ENCODE measurements around the gene CDH23.

CDH23 gene

DNA sequence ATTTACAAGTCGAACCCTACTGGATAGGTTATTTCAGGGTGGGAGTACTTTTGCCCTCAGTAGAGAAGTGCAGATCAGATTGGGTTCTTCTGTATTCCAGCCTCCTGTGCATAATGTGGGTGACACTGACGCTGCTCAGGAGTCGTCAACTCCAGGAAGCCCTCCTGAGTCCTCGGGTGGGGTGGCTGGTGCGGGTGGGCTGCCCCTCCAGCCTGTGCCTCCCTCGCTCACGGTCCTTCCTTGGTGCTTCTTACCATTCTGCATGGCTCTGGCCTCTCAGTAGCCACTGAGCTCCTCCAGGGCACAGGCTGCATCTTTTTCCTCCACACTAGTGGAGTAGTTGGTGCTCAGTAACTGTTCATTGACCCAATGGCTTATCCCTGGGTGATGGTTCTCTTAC, 4.3 kb downstream of the CDH23 start:
- in situ Hi-C loops (cut with HindIII; ENCODE audit: low sequenced_read_pairs), result no loop called here
- DNase-seq (ENCODE audit: low read depth, low spot score), result no peak
- no peak overlapping the region for H3K4me3 ChIP-seq (ENCODE audit: low read depth, low read length)
- TF ChIP-seq, protein P1, sequence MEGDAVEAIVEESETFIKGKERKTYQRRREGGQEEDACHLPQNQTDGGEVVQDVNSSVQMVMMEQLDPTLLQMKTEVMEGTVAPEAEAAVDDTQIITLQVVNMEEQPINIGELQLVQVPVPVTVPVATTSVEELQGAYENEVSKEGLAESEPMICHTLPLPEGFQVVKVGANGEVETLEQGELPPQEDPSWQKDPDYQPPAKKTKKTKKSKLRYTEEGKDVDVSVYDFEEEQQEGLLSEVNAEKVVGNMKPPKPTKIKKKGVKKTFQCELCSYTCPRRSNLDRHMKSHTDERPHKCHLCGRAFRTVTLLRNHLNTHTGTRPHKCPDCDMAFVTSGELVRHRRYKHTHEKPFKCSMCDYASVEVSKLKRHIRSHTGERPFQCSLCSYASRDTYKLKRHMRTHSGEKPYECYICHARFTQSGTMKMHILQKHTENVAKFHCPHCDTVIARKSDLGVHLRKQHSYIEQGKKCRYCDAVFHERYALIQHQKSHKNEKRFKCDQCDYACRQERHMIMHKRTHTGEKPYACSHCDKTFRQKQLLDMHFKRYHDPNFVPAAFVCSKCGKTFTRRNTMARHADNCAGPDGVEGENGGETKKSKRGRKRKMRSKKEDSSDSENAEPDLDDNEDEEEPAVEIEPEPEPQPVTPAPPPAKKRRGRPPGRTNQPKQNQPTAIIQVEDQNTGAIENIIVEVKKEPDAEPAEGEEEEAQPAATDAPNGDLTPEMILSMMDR (IDR thresholded peaks at IDR 0.05; ENCODE audit: low read depth, low read length), result no peak

DNA sequence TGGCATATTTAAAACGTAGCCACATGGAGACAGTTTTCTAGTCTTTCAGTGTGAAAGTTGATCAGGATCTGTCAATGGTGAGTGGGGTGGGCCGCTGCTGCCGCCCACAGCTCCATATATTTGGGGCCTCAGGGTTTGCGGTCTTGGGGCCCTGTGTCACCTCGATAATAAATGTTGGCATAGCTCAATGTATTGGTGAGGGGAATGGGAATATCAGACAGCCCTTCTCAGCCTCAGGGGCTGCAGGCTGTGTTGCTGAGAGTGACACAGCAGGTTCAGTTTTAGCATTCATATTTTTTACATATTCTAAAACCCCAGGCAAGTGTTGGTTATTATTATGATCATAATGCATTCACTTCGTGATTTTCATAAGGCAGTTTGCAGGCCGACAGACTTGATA, 5.3 kb downstream of the CDH23 start:
- H3K4me3 ChIP-seq (ENCODE audit: low read depth, low read length), result no peak overlapping the region
- no peak for DNase-seq (ENCODE audit: low read depth, low spot score)
- in situ Hi-C loops (cut with HindIII; ENCODE audit: low sequenced_read_pairs), result no loop called here
- TF ChIP-seq, protein P1 (IDR thresholded peaks at IDR 0.05; ENCODE audit: low read depth, low read length), result no peak

DNA sequence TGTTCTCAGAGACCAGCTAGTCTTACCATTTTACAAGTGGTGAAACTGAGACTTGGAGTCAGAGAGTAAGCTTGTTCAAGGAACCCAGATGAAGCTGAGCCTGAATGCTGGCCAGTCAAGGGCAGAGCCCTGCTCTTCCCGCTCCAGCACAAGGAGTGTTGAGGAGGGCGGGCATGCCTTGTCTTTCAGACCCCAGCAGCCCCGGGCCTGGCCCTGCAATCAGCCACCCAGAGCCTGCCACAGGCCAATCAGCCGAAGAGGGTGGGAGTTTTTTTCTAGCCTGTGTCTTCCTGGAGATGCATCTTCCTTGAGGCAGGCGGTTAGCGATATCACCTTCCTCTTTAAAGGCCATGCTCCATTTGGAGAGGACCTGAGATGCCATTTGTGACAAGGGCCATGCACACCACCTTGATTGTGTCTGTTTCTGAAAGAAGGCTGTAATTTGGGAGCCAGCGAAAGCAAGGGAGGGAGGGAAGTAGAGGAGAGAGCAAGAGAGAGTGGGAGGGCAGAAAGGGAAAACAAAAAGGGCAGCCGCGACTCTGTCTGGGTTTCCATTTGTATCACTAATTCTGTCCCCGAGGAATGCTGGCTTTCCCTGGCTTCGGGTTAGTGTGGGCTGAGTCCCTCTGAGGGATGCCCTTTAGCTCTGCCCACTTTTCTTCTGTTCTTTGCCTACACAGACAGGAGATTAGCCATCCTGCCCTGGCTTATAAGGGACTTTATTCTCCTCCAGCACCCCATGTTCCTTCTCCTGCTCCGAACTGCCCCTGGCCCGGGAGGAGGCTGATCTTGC, 8.0 kb downstream of the CDH23 start:
- no peak overlapping the region for H3K4me3 ChIP-seq (ENCODE audit: low read depth, low read length)
- TF ChIP-seq, protein P1 (IDR thresholded peaks at IDR 0.05; ENCODE audit: low read depth, low read length), result no peak
- in situ Hi-C loops (cut with HindIII; ENCODE audit: low sequenced_read_pairs), result no loop called here
- DNase-seq (ENCODE audit: low read depth, low spot score), result no peak

DNA sequence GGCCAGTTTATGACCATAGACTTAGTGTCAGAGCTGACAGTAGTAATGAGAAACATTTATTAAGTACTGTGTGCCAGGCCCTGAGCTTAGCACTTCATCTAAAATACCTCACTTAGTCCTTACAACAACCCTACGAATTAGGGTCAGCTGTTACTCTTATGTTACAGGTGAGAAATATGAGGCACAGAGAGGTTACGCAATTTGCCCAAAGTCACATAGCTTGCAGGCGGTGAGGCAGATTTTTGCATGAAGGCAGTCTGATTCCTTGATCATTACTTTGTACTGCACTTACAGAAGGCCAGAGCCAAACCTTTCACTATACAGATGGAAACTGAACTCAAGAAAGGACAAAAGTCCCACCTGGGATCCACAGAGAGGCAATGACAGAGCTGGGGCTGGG, 10.2 kb downstream of the CDH23 start:
- in situ Hi-C loops (cut with HindIII; ENCODE audit: low sequenced_read_pairs), result no loop called here

DNA sequence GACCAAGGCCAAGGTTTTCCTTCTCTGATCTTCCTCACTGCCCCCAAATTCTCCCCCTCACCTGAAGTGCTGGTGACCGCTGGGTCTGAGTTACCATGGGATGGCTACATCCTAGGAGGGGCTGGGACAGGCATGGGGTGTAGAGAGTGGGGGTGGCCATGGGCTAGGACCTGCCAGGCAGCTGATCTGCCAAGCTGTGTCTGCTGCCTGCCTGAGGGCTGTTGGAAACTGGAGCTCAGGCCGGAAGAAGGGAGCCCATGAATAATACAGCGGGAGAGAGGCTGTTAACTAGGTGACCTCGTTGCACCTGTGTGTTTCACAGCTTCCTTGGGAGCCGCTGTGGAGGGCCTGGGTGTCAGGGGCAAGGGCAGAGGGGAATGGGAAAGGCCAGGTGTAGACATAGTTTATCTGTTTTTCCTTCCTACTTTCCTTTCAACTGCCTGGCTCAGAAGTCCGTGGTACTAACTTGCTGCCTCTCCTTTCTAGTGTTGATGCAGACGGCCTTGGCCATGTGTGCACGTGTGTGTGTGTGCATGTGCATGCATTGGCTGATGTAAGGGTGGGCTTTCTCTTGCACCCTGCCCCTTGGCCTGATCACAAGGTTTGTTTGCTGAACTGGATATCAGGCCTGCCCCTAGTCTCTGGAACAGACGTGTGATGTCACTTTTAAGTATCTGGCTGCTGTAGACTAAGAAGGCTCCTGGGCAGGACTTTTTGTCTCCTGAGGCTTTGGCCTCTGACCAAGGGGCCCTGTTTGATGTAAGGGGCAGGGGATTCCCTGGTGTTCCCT, 11.9 kb downstream of the CDH23 start:
- TF ChIP-seq, protein P1 (IDR thresholded peaks at IDR 0.05; ENCODE audit: low read depth, low read length), result no peak
- in situ Hi-C loops (cut with HindIII; ENCODE audit: low sequenced_read_pairs), result no loop called here
- DNase-seq (ENCODE audit: low read depth, low spot score), result no peak
- H3K4me3 ChIP-seq (ENCODE audit: low read depth, low read length), result no peak overlapping the region

More for the DNA sequence above, 10.2 kb downstream of the CDH23 start:
- H3K4me3 ChIP-seq (ENCODE audit: low read depth, low read length), result no peak overlapping the region
- no peak for DNase-seq (ENCODE audit: low read depth, low spot score)
- TF ChIP-seq, protein P1 (IDR thresholded peaks at IDR 0.05; ENCODE audit: low read depth, low read length), result no peak

DNA sequence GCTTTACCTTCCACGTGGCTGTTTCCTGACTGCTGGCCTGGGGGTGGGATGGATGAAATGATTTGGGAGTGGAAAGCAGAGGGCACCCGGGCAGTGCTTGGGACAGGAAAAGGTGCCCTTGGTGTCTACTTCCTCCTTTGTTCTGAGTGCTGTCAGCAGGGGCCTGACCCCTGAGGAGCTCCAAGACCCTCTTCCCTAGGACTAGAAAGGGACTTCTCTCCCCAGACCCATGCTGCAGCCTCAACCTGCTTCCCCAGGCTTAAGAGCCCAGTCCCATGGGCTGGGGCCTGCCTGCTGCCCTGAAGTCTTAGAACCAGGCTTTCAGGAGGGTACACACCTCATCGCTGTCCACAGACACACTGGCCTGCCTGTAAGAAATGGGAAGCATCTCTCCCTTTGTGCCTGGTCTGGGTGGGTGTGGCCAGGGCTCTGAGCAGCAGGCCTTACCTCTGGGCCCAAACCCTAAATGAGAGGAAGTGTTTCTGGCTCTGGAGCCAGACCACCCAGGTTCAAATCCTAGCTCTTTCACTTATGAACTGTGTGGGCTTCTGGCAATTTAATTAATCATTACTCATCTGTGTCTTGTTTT, 12.9 kb downstream of the CDH23 start:
- in situ Hi-C loops (cut with HindIII; ENCODE audit: low sequenced_read_pairs), result no loop called here
- DNase-seq (ENCODE audit: low read depth, low spot score), result no peak
- TF ChIP-seq, protein P1 (IDR thresholded peaks at IDR 0.05; ENCODE audit: low read depth, low read length), result no peak
- no peak overlapping the region for H3K4me3 ChIP-seq (ENCODE audit: low read depth, low read length)

Data from astrocyte of the spinal cord (primary cell).